Measurements from ENCODE around the gene NFKBIL1. TPM values are rescaled to one million over a fixed set of nuclear protein-coding genes. Genes with fewer than 3 reads are reported as not detected.

The NFKBIL1 gene
- total RNA-seq, 1 donor from 2014 or later, result 71.5 TPM

- Histone ChIP-seq H3K9me3 (no peaks in the 10 kb centered on the region), H3K4me3 (peak within 1 kb of the TSS; percentile 21 to 45), H3K27ac (no peak within 1 kb of the TSS), H3K27me3 (no peaks in the 10 kb centered on the region), H3K36me3 (no peaks in the 10 kb centered on the region), H3K4me1 (no peaks in the 10 kb centered on the region)
- intact Hi-C loops (cut with DNase I), result no loop called here
- TF ChIP-seq CTCF (IDR thresholded peaks at IDR 0.05), result no peak
- peak in 1 of 2 donors; percentile 72 for DNase-seq (ENCODE audit: low spot score in 2 of 2)
Observed at GRCh38 chr6:31575335-31575901, 28.0 kb downstream of the NFKBIL1 start, which contains the start of gene TNF. TNF (plus strand) TSS chr6:31575565; CDS start chr6:31575742, 177 bp downstream.

GRCh38 chr6:31575952-31576685, 28.7 kb downstream of the NFKBIL1 start:
- Histone ChIP-seq H3K9me3 (no peaks in the 10 kb centered on the region), H3K4me3 (peak overlapping the region in 1 of 2 donors; percentile 45), H3K27ac (no peak overlapping the region), H3K27me3 (no peaks in the 10 kb centered on the region), H3K36me3 (no peaks in the 10 kb centered on the region), H3K4me1 (no peaks in the 10 kb centered on the region)
- intact Hi-C loops (cut with DNase I), result no loop called here
- no peak for TF ChIP-seq CTCF (IDR thresholded peaks at IDR 0.05)
- no peak for DNase-seq (ENCODE audit: low spot score in 2 of 2)

DNA sequence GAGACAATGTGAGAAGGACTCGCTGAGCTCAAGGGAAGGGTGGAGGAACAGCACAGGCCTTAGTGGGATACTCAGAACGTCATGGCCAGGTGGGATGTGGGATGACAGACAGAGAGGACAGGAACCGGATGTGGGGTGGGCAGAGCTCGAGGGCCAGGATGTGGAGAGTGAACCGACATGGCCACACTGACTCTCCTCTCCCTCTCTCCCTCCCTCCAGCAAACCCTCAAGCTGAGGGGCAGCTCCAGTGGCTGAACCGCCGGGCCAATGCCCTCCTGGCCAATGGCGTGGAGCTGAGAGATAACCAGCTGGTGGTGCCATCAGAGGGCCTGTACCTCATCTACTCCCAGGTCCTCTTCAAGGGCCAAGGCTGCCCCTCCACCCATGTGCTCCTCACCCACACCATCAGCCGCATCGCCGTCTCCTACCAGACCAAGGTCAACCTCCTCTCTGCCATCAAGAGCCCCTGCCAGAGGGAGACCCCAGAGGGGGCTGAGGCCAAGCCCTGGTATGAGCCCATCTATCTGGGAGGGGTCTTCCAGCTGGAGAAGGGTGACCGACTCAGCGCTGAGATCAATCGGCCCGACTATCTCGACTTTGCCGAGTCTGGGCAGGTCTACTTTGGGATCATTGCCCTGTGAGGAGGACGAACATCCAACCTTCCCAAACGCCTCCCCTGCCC, 29.6 kb downstream of the NFKBIL1 start:
- H3K36me3 ChIP-seq, result no peaks in the 10 kb centered on the region
- no peak for DNase-seq (ENCODE audit: low spot score in 2 of 2)
- H3K9me3 ChIP-seq, result no peaks in the 10 kb centered on the region
- H3K4me1 ChIP-seq, result peaks cover 0 to 7% of the 10 kb centered on the region in 2 donors
- no peaks in the 10 kb centered on the region for H3K27me3 ChIP-seq
- no peak overlapping the region for H3K27ac ChIP-seq
- no peak for TF ChIP-seq CTCF (IDR thresholded peaks at IDR 0.05)
- H3K4me3 ChIP-seq, result no peak overlapping the region
- intact Hi-C loops (cut with DNase I), result no loop called here

DNA sequence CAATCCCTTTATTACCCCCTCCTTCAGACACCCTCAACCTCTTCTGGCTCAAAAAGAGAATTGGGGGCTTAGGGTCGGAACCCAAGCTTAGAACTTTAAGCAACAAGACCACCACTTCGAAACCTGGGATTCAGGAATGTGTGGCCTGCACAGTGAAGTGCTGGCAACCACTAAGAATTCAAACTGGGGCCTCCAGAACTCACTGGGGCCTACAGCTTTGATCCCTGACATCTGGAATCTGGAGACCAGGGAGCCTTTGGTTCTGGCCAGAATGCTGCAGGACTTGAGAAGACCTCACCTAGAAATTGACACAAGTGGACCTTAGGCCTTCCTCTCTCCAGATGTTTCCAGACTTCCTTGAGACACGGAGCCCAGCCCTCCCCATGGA, 30.2 kb downstream of the NFKBIL1 start:
- Histone ChIP-seq H3K4me3 (no peak overlapping the region), H3K36me3 (no peaks in the 10 kb centered on the region), H3K27me3 (no peaks in the 10 kb centered on the region), H3K4me1 (peaks cover 0 to 12% of the 10 kb centered on the region in 2 donors), H3K9me3 (no peaks in the 10 kb centered on the region), H3K27ac (no peak overlapping the region)
- TF ChIP-seq CTCF (IDR thresholded peaks at IDR 0.05), result no peak
- no peak for DNase-seq (ENCODE audit: low spot score in 2 of 2)
- intact Hi-C loops (cut with DNase I), result no loop called here

GRCh38 chr6:31578184-31579118, 31.0 kb downstream of the NFKBIL1 start:
- no peak for TF ChIP-seq CTCF (IDR thresholded peaks at IDR 0.05)

More at GRCh38 chr6:31578184-31579118, 31.0 kb downstream of the NFKBIL1 start:
- Histone ChIP-seq H3K4me1 (peaks cover 0 to 12% of the 10 kb centered on the region in 2 donors), H3K36me3 (no peaks in the 10 kb centered on the region), H3K27ac (no peak overlapping the region), H3K27me3 (no peaks in the 10 kb centered on the region), H3K4me3 (no peak overlapping the region), H3K9me3 (no peaks in the 10 kb centered on the region)
- DNase-seq (ENCODE audit: low spot score in 2 of 2), result no peak
- intact Hi-C loops (cut with DNase I), result no loop called here

Measured in ascending aorta (tissue), 2 donors.